Astrocyte of the cerebellum (primary cell): Measurements from ENCODE around the gene YPEL5.

Experiments used
- DNase-seq: peaks from one replicate; pipeline ENCODE4 v3.0.0-alpha.2; 2011; ENCODE audit warnings: low read depth
- H3K4me3 ChIP-seq: 2 replicates; pipeline ENCODE4 v1.5.1; 2011; ENCODE audit warnings: mild to moderate bottlenecking, low read depth, low read length, moderate library complexity
- in situ Hi-C: cut with HindIII; loops from 2 replicates; pipeline ENCODE4 v1.10.0; 2017; ENCODE audit warnings: low sequenced_read_pairs
- TF ChIP-seq, protein P1 (sequence below): IDR thresholded peaks from 2 replicates; pipeline ENCODE4 v1.5.1; 2012; ENCODE audit warnings: low read length, low read depth, moderate library complexity, mild to moderate bottlenecking; ENCODE audit errors: missing control alignments

YPEL5 gene

DNA sequence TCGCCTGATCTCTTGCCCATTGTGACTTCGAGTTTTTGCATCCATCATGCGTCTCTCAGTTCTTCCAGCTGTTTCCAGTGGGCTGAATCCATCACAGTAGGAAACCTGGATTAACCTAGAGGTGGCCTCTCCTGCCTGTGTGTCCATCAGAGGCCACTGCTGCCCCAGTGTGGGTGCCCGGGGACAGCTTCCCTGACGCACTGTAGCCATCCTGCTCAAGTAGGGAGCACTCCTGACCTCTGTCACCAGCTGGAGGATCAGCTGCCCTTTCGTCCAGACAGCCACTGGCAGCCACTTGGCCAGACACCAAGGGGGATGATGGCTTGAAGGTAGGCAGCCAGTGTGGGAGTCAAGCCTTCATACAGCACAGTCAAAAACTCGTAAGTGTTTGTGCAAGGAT, 47.6 kb downstream of the YPEL5 start:
- DNase-seq: no peak
- TF ChIP-seq, protein P1, sequence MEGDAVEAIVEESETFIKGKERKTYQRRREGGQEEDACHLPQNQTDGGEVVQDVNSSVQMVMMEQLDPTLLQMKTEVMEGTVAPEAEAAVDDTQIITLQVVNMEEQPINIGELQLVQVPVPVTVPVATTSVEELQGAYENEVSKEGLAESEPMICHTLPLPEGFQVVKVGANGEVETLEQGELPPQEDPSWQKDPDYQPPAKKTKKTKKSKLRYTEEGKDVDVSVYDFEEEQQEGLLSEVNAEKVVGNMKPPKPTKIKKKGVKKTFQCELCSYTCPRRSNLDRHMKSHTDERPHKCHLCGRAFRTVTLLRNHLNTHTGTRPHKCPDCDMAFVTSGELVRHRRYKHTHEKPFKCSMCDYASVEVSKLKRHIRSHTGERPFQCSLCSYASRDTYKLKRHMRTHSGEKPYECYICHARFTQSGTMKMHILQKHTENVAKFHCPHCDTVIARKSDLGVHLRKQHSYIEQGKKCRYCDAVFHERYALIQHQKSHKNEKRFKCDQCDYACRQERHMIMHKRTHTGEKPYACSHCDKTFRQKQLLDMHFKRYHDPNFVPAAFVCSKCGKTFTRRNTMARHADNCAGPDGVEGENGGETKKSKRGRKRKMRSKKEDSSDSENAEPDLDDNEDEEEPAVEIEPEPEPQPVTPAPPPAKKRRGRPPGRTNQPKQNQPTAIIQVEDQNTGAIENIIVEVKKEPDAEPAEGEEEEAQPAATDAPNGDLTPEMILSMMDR: no peak
- in situ Hi-C loops: no loop called here
- no peak overlapping the region for H3K4me3 ChIP-seq

DNA sequence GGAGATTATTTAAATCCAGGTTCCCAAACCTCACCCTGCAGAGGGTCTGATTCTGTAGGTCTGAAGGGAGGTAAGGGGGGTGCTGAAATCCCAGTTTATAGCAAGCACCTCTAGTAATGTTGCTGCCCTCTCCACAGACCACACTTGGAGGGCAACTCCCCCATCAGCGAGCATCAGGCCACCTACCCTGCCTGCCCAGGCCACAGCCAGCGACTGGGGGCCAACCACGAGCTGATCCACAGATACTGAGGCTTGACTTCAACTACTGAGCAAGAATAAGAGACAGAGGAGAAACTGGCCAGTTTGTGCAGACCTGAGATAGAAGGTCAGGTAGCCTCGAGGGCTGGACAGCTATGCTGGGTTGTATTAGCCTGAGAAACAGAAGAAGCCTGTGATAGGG, 48.2 kb downstream of the YPEL5 start:
- TF ChIP-seq, protein P1: no peak
- in situ Hi-C loops: no loop called here
- no peak overlapping the region for H3K4me3 ChIP-seq
- DNase-seq: no peak

DNA sequence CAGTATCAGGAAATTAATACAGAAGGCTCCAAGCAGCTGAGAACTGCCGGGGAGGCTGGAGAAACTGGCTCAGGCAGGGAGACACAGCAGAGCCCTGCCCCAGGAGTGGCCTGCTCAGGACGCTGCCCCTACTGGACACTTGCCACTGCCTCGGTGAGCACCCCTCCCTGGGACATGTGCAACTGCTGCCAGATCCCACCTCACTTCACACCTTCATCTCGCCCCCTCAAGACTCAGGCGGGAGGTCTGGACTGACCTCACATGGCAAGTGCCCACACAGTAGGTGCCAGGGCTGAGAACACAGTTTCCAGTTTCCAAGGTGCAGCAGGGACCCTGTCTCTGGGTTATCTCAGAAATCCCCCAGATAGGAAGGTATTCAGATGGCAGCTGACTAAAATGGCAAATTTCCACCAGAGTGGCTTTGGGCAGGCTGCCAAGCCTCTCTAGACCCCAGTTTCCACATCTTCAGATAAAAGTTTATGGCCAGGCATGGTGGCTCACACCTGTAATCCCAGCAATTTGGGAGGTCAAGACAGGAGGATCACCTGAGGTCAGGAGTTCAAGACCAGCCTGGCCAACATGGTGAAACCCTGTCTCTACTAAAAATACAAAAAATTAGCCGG, 50.9 kb downstream of the YPEL5 start:
- TF ChIP-seq, protein P1: no peak
- in situ Hi-C loops: no loop called here
- H3K4me3 ChIP-seq: no peak overlapping the region
- no peak for DNase-seq

DNA sequence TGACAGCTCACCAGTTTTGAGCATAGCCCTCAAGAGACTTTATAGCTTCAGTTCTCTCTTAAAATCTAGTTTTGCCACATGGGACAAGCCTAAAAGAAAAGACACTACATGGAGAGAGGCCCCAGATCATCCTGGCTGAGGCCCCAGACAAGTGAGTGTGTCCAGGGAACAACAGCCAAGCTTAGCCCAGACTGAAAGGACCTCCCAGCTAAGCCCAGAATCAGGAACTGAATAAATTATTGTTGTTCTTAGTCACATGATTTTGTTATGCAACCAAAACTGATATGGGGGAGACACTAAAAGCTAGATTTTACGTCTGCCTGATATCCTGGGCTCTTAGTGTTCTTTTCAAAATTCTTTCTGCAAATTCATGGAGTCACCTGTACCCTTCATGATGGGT, 55.2 kb downstream of the YPEL5 start:
- in situ Hi-C loops: no loop called here
- DNase-seq: no peak
- TF ChIP-seq, protein P1: no peak

DNA sequence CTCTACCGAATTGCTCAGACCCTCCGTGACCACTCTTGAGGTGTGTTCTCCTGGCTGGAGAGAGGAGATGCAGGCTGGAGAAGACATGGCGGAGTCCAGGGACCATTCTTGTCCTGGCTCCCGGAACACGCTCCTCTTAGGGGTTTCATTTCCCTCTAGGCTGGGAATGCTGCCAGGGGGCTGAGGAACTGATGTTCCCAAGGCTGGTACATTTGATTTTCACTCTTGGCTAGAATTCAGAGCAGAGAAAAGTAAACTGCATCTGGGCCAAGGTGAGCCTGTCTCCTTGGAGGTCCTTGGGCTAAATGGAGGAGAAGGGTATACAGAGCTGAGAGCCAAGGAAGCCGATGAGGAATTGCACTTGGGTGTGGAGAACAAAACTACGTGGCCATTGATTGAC, 56.3 kb downstream of the YPEL5 start:
- H3K4me3 ChIP-seq: no peak overlapping the region
- in situ Hi-C loops: no loop called here
- TF ChIP-seq, protein P1: no peak
- DNase-seq: no peak

More for the DNA sequence above, 55.2 kb downstream of the YPEL5 start:
- no peak overlapping the region for H3K4me3 ChIP-seq

DNA sequence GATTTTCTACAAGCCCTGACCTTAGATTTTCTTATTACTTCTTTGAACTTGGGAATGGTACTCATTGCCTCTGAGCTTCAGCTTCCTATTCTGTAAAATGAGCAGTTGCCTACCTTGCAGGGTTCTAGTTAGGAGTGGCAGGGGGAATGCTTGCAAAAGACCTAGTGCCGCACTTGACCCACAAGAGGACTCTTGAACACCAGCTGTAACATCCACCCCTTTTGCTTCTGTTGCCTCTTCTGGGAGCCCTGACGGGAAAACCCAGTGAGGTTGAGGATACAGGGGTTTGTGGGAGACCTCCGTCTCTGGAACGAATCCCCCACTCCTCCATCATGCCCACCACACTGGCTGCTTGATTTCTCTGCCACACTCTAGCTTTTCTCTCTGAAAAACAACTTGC, 57.5 kb downstream of the YPEL5 start:
- in situ Hi-C loops: no loop called here
- H3K4me3 ChIP-seq: no peak overlapping the region
- no peak for DNase-seq
- TF ChIP-seq, protein P1: no peak
